Cardiac muscle cell (in vitro differentiated cells and primary cell): ENCODE measurements around the gene VKORC1L1. TPM values are rescaled to one million over a fixed set of nuclear protein-coding genes. Genes with fewer than 3 reads are reported as not detected.

Experiments
- DNase-seq, 2 donors: peaks; one replicate each; pipeline versions ENCODE4 v3.0.0 to v3.0.0-alpha.2; 2010 to 2017; ENCODE audit warnings: low read depth in 1 of 2, low spot score in 1 of 2
- H3K27ac ChIP-seq: fragments of 200-600 bp; sonication (generic); 2 replicates; pipeline ENCODE4 v1.5.1; 2016
- H3K27me3 ChIP-seq: fragments of 200-600 bp; sonication (generic); 2 replicates; pipeline ENCODE4 v1.6.0; 2016; ENCODE audit warnings: control low read depth
- H3K36me3 ChIP-seq: fragments of 200-600 bp; sonication (generic); 2 replicates; pipeline ENCODE4 v1.5.1; 2016; ENCODE audit warnings: control low read depth
- H3K4me1 ChIP-seq: fragments of 200-600 bp; sonication (generic); 2 replicates; pipeline ENCODE4 v1.8.1; 2017; ENCODE audit warnings: low read depth, mild to moderate bottlenecking, mixed run types
- H3K4me3 ChIP-seq: fragments of 200-600 bp; sonication (generic); 2 replicates; pipeline ENCODE4 v1.5.1; 2016; ENCODE audit warnings: mild to moderate bottlenecking
- H3K9me3 ChIP-seq: fragments of 200-600 bp; sonication (generic); 2 replicates; pipeline ENCODE4 v1.5.1; 2017; ENCODE audit warnings: low read depth, mild to moderate bottlenecking, control low read depth
- polyA plus RNA-seq: library from polyadenylated mRNA; unstranded; fragments of >200 nt; fragmentation: Nextera tagmentation; extraction: Ambion mirVana; gene quantifications from 2 replicates; pipeline ENCODE4 v1.2.1, GENCODE V29; 2016
- total RNA-seq: library from RNA; depleted of rRNA; stranded (reverse); fragments of >200 nt; gene quantifications from 2 replicates; pipeline ENCODE4 v1.2.3, GENCODE V29; 2016
- TF ChIP-seq, protein P1 (sequence below): IDR thresholded peaks from 2 replicates; pipeline ENCODE4 v1.5.1; 2012; ENCODE audit warnings: low read depth, mild to moderate bottlenecking, low read length

Gene VKORC1L1
- total and polyA plus RNA-seq, 2 experiments from 2014 or later = 8.6 to 12.8 TPM

DNA sequence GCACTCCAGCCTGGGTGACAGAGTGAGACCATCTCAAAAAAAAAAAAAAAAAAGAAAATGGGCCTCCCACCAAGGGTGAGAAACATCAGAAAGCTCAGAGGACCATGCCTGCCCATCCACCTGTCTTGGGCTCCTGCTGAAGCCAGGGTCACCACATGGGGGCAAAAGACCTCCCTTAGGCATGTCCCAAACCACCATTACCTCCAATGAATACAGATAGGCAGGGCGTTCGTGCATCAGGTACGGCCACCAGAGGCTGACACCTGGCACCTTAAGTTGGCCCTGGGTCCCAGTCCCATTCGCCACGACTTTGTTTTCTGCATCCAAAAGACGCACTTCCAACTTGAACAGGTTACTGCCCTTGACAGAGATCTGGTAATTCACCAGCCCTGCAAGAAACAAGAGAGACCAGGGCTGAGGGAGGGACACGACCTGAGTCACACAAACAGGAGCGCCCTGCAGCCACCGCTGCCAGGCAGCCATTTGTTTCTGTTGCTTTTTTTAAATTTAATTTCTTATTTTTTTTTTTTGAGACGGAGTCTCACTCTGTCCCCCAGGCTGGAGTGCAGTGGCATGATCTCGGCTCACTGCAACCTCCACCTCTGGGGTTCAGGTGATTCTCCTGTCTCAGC, 103.1 kb downstream of the VKORC1L1 start:
- no peaks in the 10 kb centered on the region for H3K9me3 ChIP-seq
- H3K4me3 ChIP-seq = no peak overlapping the region
- H3K27me3 ChIP-seq = no peaks in the 10 kb centered on the region
- H3K27ac ChIP-seq = no peak overlapping the region
- peaks cover 25% of the 10 kb centered on the region for H3K36me3 ChIP-seq
- TF ChIP-seq, protein P1, sequence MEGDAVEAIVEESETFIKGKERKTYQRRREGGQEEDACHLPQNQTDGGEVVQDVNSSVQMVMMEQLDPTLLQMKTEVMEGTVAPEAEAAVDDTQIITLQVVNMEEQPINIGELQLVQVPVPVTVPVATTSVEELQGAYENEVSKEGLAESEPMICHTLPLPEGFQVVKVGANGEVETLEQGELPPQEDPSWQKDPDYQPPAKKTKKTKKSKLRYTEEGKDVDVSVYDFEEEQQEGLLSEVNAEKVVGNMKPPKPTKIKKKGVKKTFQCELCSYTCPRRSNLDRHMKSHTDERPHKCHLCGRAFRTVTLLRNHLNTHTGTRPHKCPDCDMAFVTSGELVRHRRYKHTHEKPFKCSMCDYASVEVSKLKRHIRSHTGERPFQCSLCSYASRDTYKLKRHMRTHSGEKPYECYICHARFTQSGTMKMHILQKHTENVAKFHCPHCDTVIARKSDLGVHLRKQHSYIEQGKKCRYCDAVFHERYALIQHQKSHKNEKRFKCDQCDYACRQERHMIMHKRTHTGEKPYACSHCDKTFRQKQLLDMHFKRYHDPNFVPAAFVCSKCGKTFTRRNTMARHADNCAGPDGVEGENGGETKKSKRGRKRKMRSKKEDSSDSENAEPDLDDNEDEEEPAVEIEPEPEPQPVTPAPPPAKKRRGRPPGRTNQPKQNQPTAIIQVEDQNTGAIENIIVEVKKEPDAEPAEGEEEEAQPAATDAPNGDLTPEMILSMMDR = no peak
- H3K4me1 ChIP-seq = peaks cover 2% of the 10 kb centered on the region
- no peak for DNase-seq

DNA sequence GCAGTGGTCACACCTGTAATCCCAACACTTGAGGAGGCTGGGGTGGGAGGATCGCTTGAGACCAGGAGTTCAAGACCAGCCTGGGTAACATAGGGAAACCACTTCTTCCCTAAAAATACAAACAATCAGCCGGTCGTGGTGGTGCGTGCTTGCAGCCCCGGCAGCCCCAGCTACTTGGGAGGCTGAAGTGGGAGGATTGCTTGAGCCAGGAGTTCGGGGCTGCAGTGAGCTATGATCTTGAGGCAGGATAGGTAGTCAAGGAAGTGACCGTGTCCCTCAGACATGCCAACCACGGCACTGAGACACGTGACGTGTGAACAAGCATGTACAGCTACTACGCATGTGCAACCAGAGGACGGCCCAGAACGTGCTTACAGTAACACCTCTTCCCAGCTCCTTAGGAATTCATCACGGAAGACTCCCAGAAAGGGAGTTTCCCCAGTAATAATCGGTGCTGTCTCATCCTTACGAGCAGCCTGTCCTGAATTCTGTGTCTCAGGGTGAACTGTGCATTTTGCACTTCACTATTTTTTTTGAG, 103.9 kb downstream of the VKORC1L1 start:
- Histone ChIP-seq H3K36me3 (peaks cover 21% of the 10 kb centered on the region), H3K27ac (no peak overlapping the region), H3K4me1 (peaks cover 7% of the 10 kb centered on the region), H3K4me3 (no peak overlapping the region), H3K27me3 (no peaks in the 10 kb centered on the region), H3K9me3 (no peaks in the 10 kb centered on the region)
- TF ChIP-seq, protein P1 = no peak
- no peak for DNase-seq

DNA sequence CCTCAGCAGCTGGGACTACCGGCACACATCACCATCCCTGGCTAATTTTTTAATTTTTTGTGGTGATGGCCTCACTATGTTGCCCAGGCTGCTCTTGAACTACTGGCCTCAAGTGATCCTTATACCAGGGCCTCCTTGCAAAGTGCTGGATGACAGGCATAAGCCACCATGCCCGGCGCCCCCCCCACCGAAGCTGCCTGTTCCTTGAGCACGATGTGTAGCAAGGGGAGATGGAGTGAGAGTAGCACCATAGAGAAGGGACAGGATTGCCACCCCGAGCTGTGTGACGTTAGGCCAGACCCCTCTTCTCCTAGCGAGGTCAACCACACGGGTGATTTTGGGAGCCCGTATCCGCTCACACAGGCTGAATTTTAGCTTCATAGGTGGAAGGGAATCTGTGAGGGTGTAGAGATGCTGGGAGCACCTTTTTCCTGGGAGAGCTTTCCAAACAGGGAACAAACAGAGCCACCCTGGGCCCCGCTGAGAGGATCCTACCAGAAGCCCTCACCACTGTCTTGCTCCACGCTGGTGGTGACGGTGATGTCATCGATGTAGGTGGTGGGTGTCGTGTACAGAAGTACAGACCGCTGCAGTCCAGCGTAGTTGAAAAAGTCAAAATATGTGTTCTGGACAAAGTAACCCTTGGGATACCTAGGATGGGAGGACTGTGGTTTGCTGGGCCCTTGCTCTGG, 106.2 kb downstream of the VKORC1L1 start:
- Histone ChIP-seq H3K27me3 (no peaks in the 10 kb centered on the region), H3K4me1 (peaks cover 7% of the 10 kb centered on the region), H3K9me3 (no peaks in the 10 kb centered on the region), H3K27ac (no peak overlapping the region), H3K36me3 (peaks cover 9% of the 10 kb centered on the region), H3K4me3 (no peak overlapping the region)
- no peak for DNase-seq
- TF ChIP-seq, protein P1 = no peak

DNA sequence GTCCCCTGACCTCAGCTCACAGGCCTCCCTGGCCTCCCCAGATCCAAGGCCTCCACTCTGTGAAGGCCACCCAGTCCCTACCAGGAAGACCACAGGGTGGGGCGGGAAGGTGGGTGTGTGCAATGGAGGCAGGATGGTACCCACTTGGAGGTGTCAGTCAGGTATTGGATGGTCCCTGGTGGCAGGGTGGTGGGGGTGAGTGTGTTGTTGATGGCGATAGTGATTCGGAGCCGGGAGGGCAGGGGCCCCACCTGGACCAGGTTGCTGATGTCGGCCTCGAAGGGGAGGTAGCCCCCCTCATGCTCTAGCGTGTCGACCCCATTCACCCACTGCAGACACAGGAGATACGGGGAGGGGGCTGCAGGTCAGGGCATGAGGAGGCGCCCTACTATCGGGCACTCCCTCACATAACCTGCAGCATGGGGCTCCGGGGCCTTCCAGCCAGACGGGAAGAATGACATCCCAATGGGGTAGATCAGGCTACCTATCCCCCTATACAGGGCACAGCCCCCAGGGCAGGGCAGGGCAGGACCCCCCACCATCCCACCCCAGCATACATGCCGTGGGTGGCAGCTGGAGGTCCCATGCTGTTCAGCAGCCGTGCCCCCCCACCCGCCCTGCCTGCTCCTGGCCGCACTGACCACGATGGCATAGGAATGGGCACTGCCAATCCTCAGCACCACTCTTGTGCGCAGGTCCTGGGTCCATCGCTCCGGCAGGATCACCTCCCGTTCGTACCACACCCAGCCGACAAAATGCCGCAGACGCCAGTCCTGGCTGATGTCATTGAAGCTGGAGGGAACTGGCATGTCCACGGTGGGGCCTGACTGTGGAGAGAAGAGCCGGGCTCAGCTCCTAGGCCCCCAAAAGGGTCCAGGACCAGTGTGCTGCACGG, 107.0 kb downstream of the VKORC1L1 start:
- H3K27ac ChIP-seq = no peak overlapping the region
- TF ChIP-seq, protein P1 = no peak

DNA sequence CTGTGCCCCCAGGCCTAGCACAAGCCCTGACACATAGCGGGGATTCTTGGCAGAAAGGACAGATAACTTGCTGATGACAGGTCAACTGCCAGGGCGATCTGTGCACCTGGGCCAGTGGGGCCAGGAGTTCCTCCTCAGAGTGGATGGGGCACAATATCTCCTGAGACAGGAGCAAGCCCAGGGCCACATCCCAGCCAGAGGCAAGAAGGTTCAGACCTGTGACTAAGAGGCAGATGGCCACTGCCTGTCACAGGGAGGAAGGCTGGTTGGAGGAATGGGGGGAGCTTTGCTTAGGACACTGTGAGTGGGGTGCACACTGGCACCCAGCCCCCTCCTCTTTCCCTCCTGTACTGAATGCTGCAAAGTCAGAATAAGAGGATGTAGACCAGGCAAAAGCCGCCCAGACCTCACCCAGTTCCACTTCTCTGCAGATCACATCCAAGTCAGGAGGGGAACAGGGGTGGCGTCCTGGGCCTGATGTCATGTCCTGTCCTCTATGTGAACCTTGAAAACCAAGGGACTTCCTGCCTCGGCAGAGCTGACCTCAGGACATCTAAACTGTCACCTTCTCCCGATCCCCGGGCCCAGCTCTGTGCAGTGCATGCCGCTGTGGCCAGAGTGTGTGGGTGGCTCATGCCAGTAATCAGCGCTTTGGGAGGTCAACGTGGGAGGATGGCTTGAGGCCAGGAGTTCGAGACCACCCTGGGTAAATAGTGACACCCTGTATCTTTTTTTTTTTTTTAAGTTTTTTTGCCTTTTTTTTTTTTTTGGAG, 107.8 kb downstream of the VKORC1L1 start:
- peak; percentile 4 to 11 for DNase-seq
- Histone ChIP-seq H3K4me1 (peaks cover 7% of the 10 kb centered on the region), H3K27ac (no peak overlapping the region), H3K9me3 (no peaks in the 10 kb centered on the region), H3K27me3 (no peaks in the 10 kb centered on the region), H3K4me3 (peak overlapping the region; percentile 78), H3K36me3 (peaks cover 4% of the 10 kb centered on the region)
- TF ChIP-seq, protein P1 = no peak

More for the DNA sequence above, 107.0 kb downstream of the VKORC1L1 start:
- H3K4me1 ChIP-seq = peaks cover 7% of the 10 kb centered on the region
- peaks cover 4% of the 10 kb centered on the region for H3K36me3 ChIP-seq
- no peaks in the 10 kb centered on the region for H3K27me3 ChIP-seq
- no peak overlapping the region for H3K4me3 ChIP-seq
- no peak for DNase-seq
- H3K9me3 ChIP-seq = no peaks in the 10 kb centered on the region
